GM19023 (cell line): ENCODE results near the gene RASIP1.
"Not testable (repeated sequence)": the region's sequence is repeated elsewhere in the genome, so short reads cannot be mapped to it uniquely, and the experiment has no call there.

Source experiments
- ATAC-seq: cut with Tn5 transposase; IDR thresholded peaks from one replicate; pipeline ENCODE4 v1.9.1; 2021; ENCODE audit warnings: mild to moderate bottlenecking, moderate library complexity; ENCODE audit not compliant: unreplicated experiment

The RASIP1 gene

DNA sequence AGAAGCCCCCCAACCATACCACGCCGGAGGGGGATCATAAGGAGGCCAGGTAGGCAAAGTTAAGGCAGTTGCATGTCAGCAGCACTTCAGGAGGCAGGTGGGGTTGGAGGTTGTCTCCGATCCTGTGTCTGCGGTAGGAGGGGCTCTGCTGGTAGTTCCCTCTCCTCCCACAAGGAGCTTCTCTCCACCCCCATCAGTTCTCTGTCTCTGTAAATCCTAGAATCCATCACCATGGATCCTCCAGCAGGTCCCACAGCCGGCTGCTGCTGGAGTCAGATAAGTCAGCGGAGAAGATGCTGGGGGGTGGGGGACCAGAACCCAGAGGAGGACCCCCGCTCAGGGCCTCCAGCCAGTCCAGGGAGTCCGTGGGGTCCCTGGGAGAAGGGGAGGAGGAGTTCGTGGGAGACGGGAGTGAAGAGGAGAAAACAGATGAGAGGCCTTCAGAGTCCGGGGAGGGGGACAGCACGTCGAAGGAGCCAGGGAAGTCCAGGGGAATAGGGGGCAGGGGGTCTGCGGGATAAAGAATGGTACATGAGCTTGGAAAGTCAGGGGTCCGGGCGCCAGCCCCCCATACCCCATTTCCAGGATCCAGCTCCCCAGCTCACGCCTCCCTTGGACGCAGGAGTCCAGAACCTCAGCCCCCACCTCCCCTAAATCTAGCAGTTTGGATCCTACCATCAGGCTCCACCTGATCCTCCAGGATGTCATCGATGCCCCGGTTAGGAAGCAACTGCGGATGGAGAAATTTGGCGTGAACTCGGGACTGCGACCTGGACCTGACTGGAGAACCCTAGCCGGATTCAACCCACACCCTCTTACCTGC is 27.2 kb downstream of the RASIP1 start:
- ATAC-seq, result no peak

DNA sequence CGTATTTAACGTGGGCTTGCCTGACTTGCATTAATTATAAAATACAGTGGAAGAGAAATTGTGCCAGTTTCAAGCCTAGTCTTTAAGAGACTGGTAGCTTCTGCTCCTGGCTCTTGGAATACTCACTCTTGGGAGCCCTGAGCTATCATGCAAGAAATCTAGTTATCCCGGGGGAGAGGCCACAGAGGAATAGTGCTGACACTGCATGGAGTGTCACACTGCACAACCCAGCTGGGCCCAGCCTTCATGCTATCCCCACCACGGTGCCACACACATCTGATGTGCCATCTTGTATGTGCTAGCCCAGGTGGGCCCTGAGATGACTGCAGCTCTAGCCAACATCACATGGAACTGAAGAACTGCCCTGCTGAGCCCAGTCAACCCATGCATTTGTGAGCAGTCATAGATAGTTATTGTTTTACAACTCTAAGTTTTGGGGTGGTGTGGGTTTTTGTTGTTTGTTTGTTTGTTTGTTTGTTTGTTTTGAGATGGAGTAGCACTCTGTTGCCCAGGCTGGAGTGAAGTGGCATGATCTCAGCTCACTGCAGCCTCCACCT is 29.2 kb downstream of the RASIP1 start:
- no peak for ATAC-seq

DNA sequence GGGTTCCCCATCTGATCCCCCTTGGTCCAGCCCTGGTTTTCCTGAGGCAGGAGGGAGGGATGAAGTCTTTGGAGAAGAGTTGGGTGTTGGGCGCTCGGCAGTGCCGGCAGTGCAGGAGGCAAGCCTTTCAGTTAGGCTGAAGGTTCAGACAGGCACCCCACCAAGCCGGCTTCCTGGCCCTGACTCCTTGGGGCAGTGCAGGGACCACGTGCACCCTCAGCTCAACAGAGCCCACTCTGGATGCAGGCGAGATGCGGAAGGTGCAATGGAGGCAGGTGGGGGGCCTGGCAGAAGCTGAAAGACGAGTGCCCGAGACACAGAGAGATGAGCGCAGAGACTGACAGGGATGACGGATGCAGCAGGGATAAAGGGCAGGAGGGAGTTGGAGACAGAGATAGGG is 31.9 kb downstream of the RASIP1 start:
- ATAC-seq, result no peak

DNA sequence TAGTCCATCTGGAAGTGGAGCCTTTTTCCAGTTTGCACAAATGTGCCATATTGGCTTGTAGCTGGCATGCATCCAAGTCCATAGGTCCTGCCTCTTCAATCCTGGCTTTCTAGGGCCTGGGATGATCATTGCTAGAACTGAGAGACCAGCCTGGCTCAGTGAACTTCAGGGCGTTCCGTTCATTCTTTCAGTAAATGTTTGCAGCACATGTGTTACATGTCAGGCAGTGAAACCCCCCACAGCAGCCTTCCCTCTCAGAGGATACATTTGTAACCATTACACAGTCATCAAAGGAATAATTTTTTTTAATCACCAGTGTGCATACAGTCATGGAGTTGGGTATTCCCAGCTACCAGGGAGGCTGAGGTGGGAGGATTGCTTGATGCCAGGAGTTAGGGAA is 35.0 kb downstream of the RASIP1 start:
- no peak for ATAC-seq

DNA sequence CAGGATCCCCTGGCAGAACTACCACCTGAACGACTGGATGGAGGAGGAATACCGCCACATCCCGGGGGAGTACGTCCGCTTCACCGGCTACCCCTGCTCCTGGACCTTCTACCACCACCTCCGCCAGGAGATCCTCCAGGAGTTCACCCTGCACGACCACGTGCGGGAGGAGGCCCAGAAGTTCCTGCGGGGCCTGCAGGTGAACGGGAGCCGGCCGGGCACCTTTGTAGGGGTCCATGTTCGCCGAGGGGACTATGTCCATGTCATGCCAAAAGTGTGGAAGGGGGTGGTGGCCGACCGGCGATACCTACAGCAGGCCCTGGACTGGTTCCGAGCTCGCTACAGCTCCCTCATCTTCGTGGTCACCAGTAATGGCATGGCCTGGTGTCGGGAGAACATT is 37.1 kb downstream of the RASIP1 start:
- no peak for ATAC-seq

DNA sequence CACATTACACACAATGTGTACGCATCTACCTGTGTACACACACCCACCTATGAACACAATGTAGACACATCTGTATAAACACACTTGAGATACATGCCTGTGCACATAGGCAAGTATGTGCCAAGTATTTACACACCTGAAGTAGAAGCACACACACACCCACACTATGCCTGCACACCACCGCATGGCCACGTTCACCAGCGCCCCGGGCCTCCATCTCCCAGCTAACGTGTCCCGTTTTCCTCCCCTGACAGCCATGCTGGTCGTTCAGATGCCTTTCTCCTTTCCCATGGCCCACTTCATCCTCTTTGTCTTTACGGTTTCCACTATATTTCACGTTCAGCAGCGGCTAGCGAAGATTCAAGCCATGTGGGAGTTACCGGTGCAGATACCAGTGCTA is 37.7 kb downstream of the RASIP1 start:
- no peak for ATAC-seq

DNA sequence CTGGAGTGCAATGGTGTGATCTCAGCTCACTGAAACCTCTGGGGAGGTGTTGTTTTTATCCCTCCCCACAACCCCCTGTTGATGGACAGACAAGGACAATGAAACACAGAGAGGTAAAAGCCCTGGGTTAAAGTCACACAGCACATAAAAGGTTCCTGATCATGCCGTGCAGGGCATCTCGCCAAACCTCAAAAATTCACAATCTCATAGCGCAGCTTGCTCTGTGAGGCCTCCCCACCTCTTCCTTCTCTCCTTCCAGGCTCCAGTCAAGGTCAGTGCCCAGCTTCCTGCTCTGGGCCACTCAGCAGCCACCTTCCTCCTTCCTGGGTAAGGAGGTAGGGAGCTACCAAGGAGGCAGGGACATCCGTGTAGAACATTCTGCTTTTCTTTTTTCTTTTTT is 42.4 kb downstream of the RASIP1 start:
- no peak for ATAC-seq

DNA sequence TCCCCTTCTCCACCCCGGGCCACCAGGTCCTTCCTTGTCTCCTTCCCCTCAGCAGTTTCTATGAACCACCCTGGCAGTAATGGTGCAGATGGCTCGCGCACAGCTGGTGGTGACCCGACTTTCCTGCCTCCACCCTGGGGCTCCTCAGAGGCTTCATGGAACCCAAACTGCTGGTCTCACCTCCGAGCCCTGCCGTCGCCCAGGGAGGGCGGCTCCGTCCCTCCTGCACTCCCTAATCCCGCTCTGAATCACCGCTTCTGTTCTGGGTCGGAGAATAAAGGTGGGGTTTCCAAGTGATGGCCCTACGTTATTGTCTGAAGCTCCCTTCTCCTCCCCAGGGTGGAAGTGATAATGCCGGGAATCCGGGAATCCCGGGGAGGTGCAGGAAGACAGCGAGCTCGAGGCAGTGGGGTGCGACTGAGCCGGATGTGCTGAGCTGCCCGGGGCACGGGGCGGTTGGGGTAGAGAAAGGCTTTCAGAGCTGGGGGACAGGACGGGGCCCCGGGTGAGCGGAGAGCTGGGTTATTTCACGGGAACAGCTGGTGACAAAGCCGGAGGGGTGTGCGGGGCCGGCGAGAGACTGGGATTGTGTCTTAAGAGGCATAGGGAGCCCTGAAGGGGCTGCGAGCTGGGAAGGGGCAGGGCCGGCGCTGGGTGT is 43.9 kb downstream of the RASIP1 start:
- no peak for ATAC-seq

DNA sequence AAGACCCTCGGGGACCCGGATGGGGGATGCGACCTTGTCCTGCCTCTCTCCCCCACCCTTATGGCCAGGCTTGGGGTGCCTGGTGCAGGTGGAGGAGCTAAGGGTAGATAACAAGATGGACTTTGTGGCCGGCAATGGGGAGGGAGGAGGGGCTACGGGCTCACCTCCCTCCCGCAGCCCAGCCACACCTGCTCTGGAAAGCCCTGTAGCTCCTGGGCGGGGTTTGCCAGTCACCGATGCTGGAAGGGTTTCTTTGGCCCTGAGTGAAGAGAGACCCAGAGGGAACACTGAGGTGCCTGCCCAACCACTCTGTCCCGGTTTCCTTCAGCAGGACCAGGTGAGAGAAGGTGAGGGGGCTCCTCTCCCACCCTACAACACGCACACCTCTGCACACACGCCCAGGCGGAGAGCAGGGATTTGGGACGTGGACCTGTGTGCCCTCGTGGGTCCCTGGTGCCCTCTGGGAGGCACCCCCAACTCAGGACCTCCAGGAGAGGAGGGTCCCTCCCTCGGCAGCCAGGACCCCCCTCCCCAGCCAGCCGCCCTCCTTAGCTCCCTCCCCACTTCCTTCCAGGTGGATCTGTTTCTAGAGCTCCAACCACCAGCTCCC is 44.6 kb downstream of the RASIP1 start, which contains the start of gene FUT2:
TSS of gene FUT2 (plus strand) at position 229 of the 610 bp plus-strand sequence. CDS start 6,986 bp downstream, outside the sequence.
- no peak for ATAC-seq

DNA sequence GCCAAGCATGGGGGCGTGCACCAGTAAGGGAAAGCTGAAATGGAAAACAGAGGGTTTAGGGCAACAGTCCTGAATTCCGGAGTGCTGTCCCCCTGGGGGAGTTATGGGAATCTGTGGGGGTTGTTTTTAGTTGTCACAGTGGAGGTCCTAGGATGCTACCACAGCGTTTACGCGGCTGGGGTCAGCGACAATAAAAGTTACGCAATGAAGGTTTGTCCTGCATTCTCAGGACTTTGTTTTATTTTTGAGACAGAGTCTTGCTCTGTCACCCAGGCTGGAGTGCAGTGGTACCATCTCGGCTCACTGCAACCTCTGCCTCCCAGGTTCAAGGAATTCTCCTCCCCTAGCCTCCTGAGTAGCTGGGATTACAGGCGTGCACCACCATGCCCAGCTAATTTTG is 46.8 kb downstream of the RASIP1 start:
- ATAC-seq, result not testable (repeated sequence)

DNA sequence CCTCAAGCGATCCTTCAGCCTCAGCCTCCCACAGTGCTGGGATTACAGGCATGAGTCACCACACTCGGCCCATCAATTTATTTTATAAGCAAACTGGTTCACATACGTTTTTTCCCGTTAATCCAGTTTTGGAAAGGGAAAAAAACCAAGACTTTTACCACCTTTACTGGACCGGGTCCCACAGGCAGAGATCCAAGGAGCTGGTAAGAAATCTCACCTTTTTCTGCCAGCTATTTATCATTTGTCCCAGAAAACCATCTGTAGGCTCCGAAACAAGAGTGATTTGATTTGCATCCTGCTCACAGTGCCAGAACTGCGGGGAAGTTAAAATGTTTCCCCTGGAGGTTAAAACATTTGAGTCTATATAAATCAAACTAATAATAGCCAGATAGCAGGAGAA is 51.0 kb downstream of the RASIP1 start:
- ATAC-seq, result no peak

DNA sequence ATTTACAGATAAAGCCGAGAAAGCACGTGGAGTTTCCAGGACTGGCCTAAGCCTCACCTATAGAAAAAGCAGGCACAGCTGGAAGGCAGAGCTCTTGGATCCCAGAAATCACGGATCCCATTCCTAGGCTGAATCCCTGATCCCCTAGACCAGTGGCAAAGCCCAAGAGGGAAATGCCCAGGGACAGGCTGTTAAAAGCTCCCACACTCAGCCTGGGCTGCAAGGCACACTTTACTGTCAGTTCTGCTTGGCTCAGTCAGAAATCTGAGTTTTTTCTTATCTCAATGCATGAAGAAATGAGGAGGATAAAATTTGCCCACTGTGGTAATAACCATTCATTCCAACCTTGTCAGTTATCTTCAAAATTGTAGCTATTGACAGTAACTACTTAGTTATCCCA is 52.6 kb downstream of the RASIP1 start:
- no peak for ATAC-seq

DNA sequence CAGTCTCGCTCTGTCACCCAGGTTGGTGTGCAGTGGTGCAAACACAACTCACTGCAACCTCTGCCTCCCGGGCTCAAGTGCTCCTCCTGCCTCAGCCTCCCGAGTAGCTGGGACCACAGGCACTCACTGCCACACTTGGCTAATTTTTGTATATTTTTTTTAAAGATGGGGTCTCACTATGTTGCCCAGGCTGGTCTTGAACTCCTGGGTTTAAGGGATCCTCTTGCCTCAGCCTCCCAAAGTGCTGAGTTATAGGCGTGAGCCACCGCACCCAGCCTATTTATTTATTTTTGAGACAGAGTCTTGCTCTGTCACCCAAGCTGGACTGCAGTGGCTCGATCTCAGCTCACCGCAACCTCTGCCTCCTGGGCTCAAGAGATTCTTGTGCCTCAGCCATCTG is 53.8 kb downstream of the RASIP1 start:
- ATAC-seq, result not testable (repeated sequence)

DNA sequence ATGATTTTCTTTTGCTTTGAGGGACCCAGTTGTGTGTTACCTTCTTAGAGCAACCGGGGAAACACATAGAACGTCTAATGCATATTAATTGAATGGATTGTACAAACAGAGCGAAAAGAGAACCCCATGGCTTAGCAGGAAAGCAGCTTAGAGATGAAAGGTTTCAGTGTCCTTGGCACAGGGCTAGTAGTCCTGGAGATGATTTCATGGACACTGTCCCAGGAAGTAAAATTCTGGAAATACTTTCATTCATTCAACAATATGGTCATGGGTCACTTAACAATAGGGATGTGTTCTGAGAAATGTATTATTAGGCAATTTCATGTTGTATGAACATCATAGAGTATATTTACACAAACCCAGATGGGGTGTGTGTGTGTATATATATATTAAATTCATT is 54.3 kb downstream of the RASIP1 start:
- no peak for ATAC-seq

DNA sequence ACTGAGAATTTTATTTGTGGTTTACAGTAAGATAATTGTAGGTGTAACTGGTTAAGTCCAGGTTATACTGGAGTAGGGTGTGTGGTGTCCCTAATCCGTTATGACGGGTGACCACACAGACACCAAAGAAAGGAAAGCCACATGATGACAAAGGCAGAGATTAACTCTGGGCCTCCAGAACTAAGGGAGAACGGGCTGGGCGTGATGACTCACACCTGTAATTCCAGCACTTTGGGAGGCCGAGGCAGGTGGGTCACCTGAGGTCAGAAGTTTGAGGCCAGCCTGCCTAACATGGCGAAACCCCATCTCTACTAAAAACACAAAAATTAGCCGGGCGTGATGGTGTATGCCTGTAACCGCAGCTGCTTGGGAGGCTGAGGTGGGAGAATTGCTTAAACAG is 54.8 kb downstream of the RASIP1 start:
- no peak for ATAC-seq

DNA sequence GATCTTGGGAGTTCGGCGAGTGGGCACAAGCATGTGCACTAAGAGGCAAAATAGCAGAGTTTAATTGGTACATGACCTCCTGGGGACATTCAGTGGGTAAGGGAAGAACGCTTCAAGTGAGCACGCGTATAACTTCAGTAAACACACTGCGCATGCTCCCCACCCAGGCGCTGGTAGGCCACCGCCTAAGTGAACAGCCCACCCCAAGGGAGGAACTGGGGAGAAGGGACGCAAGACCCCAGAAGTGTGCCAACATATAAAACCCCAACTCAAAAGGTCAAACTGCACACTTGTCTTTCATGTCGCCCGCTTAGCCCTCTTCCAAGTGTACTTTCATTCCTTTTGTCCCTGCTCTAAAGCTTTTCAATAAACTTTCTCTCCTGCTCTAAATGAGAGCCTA is 57.1 kb downstream of the RASIP1 start:
- ATAC-seq, result no peak

DNA sequence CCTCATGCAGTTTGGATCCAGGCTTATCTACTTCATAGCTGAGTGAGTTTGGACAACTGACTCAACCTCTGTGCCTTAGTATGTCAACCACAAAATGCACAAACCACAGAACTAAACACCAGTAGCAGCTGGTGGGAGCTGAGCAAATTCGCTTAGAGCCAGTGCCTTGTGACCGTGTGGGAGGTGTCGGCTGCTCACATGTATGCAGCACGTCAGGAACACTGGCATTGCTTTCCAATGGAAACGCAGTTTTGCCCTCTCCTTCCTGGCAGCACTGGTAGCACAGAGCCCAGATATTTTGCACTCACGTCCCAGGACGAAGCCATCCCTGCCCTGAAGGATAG is 59.3 kb downstream of the RASIP1 start:
- ATAC-seq, result no peak

DNA sequence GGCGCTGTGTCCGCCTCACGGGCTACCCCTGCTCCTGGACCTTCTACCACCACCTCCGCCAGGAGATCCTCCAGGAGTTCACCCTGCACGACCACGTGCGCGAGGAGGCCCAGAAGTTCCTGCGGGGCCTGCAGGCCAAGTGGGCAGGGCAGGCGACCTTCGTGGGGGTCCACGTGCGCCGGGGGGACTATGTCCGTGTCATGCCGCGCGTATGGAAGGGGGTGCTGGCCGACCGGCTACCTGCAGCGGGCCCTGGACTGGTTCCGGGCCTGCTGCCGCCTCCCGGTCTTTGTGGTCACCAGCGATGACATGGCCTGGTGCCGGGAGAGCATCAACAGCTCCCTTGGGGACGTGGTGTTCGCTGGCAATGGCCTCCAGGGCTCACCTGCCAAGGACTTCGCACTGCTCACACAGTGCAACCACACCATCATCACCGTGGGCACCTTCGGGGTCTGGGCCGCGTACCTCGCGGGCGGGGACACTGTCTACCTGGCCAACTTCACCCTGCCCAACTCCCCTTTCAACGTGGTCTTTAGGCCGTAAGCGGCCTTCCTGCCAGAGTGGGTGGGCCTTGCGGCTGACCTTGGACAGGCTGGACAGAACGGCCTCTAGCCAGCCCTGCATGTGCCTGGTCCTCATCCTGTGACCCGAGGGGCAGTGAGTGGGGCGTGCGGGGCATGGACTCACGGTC is 59.8 kb downstream of the RASIP1 start:
- no peak for ATAC-seq

DNA sequence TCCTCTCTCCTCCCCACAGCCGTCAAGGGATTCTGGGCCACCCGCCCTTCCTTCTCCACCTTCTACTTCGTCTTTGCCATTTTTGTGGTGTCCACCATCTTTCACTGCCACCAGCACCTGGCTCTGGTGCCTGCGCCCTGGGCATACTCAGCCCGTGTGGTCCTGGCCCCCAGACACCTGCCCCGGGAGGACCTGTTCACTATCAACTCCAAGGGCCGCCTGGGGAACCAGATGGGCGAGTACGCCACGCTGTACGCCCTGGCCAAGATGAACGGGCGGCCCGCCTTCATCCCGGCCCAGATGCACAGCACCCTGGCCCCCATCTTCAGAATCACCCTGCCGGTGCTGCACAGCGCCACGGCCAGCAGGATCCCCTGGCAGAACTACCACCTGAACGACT is 60.4 kb downstream of the RASIP1 start:
- ATAC-seq, result not testable (repeated sequence)

DNA sequence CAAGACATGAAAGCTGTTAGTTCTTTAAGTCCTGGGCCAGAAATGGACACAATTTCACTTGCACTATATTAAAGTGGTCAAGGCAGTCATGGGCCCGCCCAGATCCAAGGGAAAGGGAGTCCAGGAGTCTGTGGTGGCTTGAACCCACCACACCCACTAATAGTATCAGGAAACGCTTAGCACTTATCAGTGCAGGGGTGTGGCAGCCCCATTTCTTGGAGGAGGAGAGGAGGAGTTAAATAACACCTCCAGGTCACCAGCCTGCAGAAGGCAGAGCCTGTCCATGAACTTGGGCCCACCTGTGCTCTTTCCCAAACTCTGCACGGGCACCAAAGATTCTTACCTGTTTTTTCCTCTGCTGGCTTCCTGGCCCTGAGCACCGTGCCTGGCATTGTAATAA is 62.2 kb downstream of the RASIP1 start:
- ATAC-seq, result no peak

DNA sequence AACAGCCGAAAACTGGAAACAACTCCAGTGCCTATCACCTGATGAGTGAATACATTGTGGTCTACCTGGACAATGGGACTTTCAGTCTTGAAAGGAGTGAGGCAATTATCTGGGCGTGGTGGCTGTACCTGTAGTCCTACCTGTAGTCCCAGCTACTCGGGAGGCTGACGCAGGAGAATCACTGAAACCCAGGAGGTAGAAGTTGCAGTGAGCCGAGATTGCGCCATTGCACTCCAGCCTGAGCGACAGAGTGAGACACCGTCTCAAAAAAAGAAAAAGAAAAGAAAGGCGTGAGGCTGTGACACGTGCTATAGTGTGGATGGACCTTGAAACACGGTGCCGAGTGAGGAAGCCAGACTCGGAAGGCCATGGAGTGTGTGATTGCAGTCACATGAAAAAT is 63.5 kb downstream of the RASIP1 start:
- no peak for ATAC-seq
